T1000 (cell line): ENCODE data around the gene CISD1.

Source experiments
- DNase-seq: peaks from one replicate; lab custom pipeline; 2025; ENCODE audit warnings: mixed read lengths; lab: John Stamatoyannopoulos, UW

The CISD1 gene

DNA sequence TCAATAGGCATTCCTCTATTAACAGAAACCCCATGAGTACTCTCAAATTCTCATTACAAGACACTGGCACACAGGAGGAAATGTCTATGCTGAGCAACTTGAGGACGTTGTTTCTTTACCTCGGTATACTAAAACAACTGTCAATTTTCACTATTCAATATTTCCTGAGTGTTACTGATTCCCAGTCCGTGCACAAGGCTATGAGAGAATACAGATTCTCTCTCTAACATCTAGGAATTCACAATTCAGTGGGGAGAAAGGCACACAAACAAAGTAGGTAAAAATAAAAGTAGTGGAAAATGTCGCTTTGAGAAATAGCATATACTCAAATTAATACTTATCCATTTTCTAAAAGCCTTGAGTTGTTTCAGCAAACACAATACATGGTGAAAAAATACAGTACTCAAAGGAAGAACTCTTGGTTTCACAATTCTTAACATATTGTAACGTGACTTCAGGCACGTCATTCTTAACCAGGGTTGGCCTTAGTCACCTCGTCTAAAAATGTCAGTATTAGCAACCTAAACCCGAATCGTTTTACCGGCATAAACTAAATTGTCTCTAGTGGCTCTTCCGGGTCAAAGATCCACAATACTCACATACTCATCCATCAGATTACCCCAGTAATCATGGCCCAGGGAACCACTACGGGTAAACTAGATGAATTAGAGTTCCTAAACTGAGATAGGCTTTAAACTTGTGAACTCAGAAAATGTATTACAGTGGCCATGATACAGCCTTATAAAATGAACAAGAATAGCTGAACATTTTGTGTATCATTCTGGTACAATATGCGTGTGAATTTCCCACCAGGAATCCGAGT is 2.7 kb upstream of the CISD1 start:
- DNase-seq: peak; percentile 15

GRCh38 chr10:58266826-58267712 is 1.9 kb upstream of the CISD1 start:
- peak; percentile 11 for DNase-seq

DNA sequence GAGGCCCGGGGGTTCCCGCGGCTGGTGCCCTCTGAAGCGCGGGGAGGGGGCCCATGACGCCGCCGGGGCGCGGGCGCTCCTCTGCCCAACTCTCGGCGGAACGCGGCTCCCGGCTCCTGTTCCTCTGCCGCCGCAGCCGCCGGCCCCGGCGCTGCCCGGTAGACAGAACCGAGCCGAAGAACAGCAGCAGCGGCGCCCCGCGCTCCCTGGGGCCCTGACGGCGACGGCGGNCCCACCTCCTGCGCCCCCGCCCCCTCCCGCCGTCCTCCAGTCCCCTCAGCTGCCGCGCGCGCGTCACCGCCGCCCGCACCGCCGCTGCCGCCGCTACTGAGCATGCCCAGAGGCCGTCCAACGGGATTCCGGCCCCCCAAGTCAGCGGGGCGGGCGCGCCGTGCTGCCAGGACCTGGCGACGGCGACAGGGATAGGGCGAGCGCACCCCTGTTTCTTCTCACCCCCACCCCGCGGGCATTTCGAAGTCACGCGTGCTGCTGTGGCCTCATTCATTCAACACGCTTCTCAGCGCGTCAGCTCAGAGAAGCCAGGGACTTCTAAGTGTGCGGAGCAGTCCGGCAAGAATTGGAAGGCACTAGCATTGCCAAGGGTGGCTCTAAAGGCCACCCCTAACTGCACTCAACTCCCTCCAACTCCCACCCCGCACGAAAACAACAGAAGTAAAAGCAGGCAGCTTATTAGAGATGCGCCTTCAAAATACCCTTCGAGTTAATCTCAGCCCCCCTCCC is 1.1 kb upstream of the CISD1 start, which contains the start of gene IPMK:
Gene IPMK (minus strand): TSS at position 182 of the 741 bp plus-strand sequence. CDS start 283 bp downstream, outside the sequence.
- DNase-seq: peak; percentile 94

GRCh38 chr10:58268454-58268945 is 462 bp upstream of the CISD1 start:
- DNase-seq: no peak

DNA sequence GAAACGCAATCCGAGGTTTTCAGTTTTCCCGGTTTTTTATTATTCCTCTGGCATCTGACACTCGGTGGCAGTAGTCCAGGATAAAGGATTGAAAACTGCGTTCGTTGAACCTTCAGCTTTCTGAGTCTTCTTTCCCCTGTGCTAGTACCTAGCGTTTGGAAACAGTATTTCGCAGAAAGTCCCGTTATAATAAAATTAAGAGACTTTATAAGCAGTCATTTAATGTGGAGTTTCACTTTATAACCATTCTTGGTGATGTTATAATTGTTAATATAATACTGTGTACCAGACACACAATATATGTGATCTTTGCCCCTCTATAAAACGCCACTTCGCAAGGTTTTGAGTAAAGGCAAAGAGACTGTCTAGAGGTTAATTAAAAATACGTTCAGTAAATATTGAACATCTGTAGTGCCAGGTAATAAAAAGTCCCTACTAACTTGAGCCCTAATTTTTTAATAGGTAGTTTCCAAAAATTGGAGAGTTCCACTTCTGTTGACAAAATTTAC is 874 bp downstream of the CISD1 start:
- DNase-seq: no peak

- DNase-seq: no peak
Measured at GRCh38 chr10:58275261-58275660, 6.3 kb downstream of the CISD1 start.

- DNase-seq: no peak
Measured at GRCh38 chr10:58275908-58276307, 6.9 kb downstream of the CISD1 start.

DNA sequence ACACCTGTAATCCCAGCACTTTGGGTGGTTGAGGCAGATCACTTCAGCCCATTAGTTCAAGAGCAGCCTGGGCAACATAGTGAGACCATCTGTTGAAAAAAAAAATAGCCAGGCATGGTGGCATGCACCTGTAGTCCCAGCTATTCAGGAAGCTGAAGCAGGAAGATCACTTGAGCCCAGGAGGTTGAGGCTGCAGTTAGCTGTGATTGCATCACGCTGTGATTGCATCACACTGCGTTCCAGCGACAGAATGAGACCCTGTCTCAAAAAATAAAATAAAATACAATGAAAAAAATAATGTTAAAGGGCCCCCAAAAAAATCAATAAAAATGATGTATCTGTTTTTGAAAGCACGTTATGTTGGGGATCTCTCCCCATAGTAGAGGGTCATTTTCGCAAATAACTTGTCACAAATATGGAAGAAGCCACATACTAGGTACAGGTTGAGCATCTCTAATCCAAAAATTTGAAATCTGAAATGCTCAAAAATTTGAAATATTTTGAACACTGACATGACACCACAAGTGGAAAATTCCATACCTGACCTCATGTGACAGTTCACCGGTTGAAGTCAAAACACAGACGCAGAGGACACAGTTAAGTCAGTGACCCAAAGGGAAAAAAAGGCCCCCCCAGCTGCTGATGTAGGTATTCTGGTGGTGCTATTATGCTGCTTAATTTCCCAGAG is 9.5 kb downstream of the CISD1 start:
- DNase-seq: no peak

DNA sequence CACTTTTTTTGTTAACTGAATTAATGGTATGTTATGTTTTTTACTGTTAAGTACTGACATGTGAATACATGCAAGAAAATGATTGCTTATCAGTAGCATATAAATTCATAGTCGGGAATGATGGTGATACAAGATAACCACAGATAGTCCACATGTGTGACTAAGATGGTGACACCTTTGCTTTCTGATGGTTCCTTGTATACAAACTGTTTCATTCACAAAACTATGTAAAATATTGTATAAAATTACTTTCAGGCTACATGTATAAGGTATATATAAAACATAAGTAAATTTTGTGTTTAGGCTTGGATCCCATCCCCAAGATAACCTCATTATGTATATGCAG is 10.0 kb downstream of the CISD1 start:
- DNase-seq: no peak

DNA sequence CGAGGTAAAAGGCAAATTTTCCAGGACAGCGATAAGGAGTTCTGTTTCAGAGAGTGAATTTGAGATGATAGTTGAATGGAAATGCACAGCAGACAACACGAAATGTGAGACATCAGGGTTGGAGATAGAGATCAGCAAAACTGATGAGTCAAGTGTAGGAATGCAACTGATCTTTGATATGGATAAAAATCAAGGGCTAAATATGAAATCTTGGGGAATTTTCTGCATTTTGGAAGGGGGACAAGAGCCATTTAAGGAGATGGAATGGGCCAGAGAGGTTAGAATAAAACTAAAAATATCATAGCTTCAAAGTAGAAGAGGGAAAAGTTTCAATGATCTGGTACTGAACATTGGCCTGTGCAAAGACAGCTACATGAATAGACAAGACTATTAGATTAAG is 11.5 kb downstream of the CISD1 start:
- DNase-seq: no peak

GRCh38 chr10:58281092-58281752 is 12.3 kb downstream of the CISD1 start:
- DNase-seq: no peak

DNA sequence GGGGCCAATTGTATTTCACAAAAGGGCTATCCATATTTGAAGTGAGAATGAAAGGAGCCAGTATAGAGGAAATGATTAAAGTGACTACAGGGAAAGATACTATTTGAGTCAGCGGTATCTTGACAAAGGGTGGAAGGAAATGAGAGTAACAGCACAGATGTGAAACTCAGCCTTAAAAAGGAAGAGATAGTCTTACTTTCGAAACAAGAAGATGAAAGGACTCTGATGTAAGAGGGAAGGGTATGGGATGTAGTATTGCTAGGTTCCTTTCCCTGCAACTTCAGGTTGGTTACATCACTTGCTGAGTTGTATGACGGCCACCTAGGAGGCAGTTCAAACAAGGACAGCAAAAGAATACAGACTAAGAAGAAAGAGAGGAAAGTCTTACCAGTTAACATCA is 13.7 kb downstream of the CISD1 start:
- DNase-seq: no peak

DNA sequence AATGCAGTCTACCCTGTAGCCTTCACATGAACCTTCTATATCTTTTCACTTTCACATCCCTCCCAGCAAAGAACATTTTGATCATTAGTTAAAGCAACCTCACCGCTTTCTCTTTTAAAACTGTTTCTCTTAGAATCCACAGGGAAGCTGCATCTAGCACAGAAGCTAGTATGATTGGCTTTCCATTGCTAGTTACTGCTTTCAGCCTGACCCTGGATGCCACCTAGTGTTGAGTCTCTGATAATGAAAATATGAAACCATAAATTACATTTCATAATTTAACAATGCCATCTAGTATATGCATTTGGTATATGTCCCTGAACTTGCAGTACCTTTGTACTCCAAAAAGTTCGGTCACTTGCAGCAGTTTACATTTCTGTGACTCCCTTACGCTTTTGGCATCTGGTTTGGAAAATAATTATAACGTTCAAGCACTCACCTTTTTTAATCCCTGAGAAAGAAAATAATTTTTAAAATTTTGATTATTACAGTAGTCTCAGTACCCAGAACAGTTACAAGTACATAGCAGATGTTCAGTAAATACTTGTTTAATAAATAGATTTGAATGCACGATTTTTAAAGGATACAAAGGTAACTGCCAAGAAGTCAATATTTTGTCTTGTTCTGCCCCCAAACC is 22.7 kb downstream of the CISD1 start:
- no peak for DNase-seq

GRCh38 chr10:58293989-58294388 is 25.0 kb downstream of the CISD1 start:
- DNase-seq: no peak

DNA sequence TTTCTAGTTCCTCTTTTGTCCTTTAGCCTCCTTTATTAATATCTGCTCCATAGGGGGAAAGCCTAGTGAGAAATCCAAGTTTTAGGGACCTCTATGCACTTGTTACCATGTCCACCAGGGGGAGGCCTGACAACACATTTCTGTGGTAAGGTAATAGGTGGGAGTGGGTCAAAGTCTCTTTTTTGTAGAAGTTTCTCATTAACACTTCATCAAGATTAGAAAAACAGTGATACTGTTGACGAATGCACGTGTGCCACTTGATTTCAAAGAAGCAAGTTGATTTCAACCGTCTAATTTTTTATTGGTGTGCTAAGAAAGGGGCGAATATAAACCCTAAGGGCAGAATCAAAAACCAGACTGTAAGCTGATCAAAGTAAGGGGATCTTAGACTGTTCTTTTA is 30.6 kb downstream of the CISD1 start:
- DNase-seq: peak; percentile 4

GRCh38 chr10:58300676-58301075 is 31.7 kb downstream of the CISD1 start:
- no peak for DNase-seq

DNA sequence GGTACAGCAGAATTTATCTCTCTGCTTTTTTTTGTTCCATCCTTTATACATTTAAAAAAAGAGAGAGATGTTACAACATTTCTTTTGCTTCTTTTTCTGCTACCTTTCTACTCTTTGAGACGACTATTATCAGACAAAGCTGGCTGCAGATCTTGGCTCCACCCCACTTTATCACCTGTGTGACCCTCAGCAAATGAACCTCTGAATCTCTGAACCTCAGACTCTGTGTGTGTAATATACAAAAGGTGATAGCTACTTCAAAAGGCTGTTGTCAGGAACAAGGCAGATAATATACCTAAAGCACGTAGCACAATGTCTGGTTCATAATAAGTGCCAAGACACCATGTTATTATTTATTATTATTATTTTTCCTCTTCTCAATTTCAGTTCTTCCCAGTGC is 33.3 kb downstream of the CISD1 start:
- DNase-seq: no peak

DNA sequence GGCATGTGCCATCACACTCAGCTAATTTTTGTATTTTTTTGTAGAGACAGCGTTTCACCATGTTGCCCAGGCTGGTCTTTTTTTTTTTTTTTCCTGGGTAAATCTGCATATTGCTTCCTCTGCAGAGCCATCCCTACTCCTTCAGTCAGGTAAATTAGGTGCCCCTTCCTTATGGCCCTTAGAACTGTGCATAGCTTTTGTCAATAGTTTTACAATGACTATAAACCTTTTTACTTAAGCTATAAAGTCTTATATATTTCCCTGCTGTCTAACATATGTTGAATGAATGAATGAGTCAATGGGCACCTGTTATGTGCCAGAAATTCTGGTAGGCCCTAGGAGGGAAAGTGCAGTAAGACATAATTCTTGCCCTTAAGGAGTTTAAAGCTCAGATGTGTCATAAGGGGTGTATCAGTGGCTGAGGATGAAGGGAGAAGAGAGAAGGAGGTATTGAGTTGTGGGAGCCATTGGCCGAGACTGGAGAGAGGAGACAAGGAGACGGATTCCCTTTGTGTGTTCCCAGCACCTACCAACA is 35.2 kb downstream of the CISD1 start:
- DNase-seq: no peak

- DNase-seq: no peak
Measured at GRCh38 chr10:58305821-58306220, 36.9 kb downstream of the CISD1 start.

DNA sequence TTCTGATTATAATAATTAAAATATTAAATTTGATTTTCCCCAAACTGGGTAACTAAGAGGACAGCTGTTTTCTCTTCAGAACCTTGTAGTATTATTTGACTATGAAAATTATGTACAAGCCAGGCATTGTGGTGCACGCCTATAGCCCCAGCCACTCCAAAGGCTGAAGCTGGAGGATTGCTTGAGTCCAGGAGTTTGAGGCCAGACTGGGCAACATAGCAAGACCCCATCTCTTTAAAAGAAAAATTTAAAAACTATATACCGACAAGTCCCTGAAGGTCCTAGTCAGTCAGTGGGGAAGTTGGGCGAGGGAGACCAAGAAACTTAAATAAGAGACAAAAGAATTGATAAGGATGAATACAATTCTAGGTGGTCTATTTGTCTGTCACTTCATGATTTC is 38.7 kb downstream of the CISD1 start:
- no peak for DNase-seq
